Stomach (tissue), 4 donors: ENCODE results near the gene SPRYD4.

Experiments
- CTCF ChIP-seq, 7 experiments: fragments of 450-650 bp in 4 of 7; fragments of 200-600 bp in 3 of 7; sonication (generic) in 3 of 7; IDR thresholded peaks; one replicate each; pipeline ENCODE4 v1.5.1; 2016 to 2019; ENCODE audit warnings: antibody characterized with exemption in 7 of 7, control low read depth in 2 of 7, mild to moderate bottlenecking in 1 of 7
- POLR2A ChIP-seq, 4 donors: fragments of 450-650 bp; IDR thresholded peaks; one replicate each; pipeline ENCODE4 v1.6.1; 2016; ENCODE audit warnings: antibody characterized with exemption in 4 of 4, control low read depth in 2 of 4, mild to moderate bottlenecking in 1 of 4, moderate library complexity in 1 of 4
- POLR2AphosphoS5 ChIP-seq, 3 donors: sonication (generic); formaldehyde crosslinking; IDR thresholded peaks; one replicate each; pipeline ENCODE4 v1.6.1; 2016; ENCODE audit warnings: antibody characterized with exemption in 3 of 3

DNA sequence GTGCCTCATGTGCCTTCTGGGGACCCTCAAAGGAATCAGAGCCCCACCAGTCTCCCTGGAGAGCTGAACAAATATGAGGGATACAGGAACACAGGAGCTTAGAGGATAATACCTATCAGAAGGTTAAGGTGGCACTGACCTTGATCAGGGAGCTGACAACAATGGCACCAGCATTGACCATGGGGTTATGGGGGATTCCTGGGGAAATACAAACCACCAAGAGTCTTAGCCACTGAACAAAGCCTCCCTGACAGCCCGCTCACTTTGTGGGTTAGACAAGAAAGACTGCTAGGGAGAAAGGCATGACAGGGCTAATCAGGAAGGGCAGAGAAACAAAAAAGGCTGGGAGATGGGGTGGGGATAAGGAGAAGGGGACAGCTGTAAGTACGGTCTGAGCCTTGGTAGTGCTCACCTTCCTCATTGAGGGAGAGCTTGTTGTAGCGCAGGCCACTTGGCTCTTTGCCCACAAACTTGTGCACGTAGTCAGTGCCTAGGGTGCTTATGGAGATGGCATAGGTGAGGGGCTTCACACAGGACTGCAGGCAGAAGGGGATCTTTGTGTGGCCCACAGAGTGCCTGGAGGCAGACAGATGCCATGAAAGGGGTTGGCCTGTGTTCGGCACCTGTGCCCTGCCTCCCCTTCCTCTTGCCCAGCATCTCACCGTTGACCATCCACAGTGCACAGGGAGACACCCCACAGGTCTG lies 9.3 kb downstream of the SPRYD4 start:
- no peak for TF ChIP-seq CTCF (IDR thresholded peaks at IDR 0.05)
- no peak for TF ChIP-seq POLR2A (IDR thresholded peaks at IDR 0.05)
- no peak for TF ChIP-seq POLR2AphosphoS5 (IDR thresholded peaks at IDR 0.05)
